Spleen (tissue), 11 donors: ENCODE results near the gene SORD. TPM values are rescaled to one million over a fixed set of nuclear protein-coding genes. Genes with fewer than 3 reads are reported as not detected.

Experiments
- DNase-seq: peaks from one replicate; pipeline ENCODE4 v3.0.0-alpha.2; 2020
- H3K27ac ChIP-seq, 8 donors: fragments of 200-600 bp; sonication (generic) in 7 of 8; 1 replicate in 4 of 8; 2 replicates in 4 of 8; pipeline versions ENCODE4 v1.5.0 to v1.8.0; 2016 to 2021; ENCODE audit warnings: inconsistent platforms in 4 of 8, mild to moderate bottlenecking in 4 of 8, moderate library complexity in 1 of 8
- H3K27me3 ChIP-seq, 7 donors: fragments of 200-600 bp; sonication (generic) in 6 of 7; replicated peaks in 1 of 7; 1 replicate in 4 of 7; 2 replicates in 3 of 7; pipeline versions ENCODE4 v1.5.0 to v1.8.0; 2016 to 2021; ENCODE audit warnings: inconsistent platforms in 3 of 7, mild to moderate bottlenecking in 1 of 7
- H3K36me3 ChIP-seq, 6 donors: fragments of 200-600 bp; sonication (generic) in 5 of 6; 1 replicate in 4 of 6; 2 replicates in 2 of 6; pipeline versions ENCODE4 v1.5.0 to v1.8.0; 2016 to 2021; ENCODE audit warnings: inconsistent platforms in 2 of 6
- H3K4me1 ChIP-seq, 6 donors: fragments of 200-600 bp; sonication (generic) in 5 of 6; 1 replicate in 3 of 6; 2 replicates in 3 of 6; pipeline versions ENCODE4 v1.5.0 to v1.8.0; 2016 to 2021; ENCODE audit warnings: inconsistent platforms in 3 of 6
- H3K4me3 ChIP-seq, 8 donors: fragments of 200-600 bp; sonication (generic) in 7 of 8; 1 replicate in 4 of 8; 2 replicates in 4 of 8; pipeline versions ENCODE4 v1.5.0 to v1.8.0; 2016 to 2021; ENCODE audit warnings: inconsistent platforms in 4 of 8, mild to moderate bottlenecking in 4 of 8, moderate library complexity in 2 of 8
- H3K9me3 ChIP-seq, 8 donors: fragments of 200-600 bp; sonication (generic) in 7 of 8; 1 replicate in 4 of 8; 2 replicates in 4 of 8; pipeline versions ENCODE4 v1.5.0 to v1.8.0; 2016 to 2021; ENCODE audit warnings: inconsistent platforms in 4 of 8
- CTCF ChIP-seq, 11 experiments: fragments of 200-600 bp in 7 of 11; fragments of 450-650 bp in 4 of 11; sonication (generic) in 4 of 11; IDR thresholded peaks in 8 of 11; conservative IDR thresholded peaks in 3 of 11; 1 replicate in 7 of 11; 2 replicates in 4 of 11; pipeline versions ENCODE4 v1.4.0 to v1.8.0; 2016 to 2021; ENCODE audit warnings: antibody characterized with exemption in 11 of 11, inconsistent platforms in 4 of 11, mild to moderate bottlenecking in 1 of 11
- POLR2A ChIP-seq, 3 donors: fragments of 450-650 bp; IDR thresholded peaks; one replicate each; pipeline ENCODE4 v1.5.1; 2017; ENCODE audit warnings: antibody characterized with exemption in 3 of 3, mild to moderate bottlenecking in 1 of 3
- POLR2AphosphoS5 ChIP-seq, 3 donors: sonication (generic); formaldehyde crosslinking; IDR thresholded peaks; one replicate each; pipeline ENCODE4 v1.5.1; 2017; ENCODE audit warnings: antibody characterized with exemption in 3 of 3
- WGBS, 5 donors: extraction: QIAGEN DNeasy Blood & Tissue Kit in 3 of 5; methylation state at CpG; one replicate each; pipeline versions ENCODE4 v1.1.5 to v1.1.7; 2013 to 2018; 5-methylcytosine and 5-hydroxymethylcytosine counted together
- intact Hi-C: fragments of 100-400 bp; cut with DNase I; formaldehyde crosslinking; loops from one replicate; pipeline ENCODE4 v1.15.0; 2023; ENCODE audit warnings: low total_unique reads
- polyA plus RNA-seq, 3 donors: library from polyadenylated mRNA; stranded (reverse); fragments of 200-250 nt; gene quantifications; one replicate each; pipeline ENCODE4 v1.2.1, GENCODE V29; 2013
- total RNA-seq, 7 donors: library from RNA; depleted of rRNA in 3 of 7; stranded (reverse); fragments of >200 nt in 3 of 7; fragmentation: NEBNext Ultra II Directional in 4 of 7; extraction: Animal tissue kit (Norgen Biotek cat#: 25700) in 4 of 7; gene quantifications; one replicate each; pipeline versions ENCODE4 v1.1.0 to v1.2.1, GENCODE V29; 2016 to 2021
- donor health status: healthy with polysubstance abuse.
- donor health status: DM: no; HTN: no; CAD: no; lungs with moderate emphysema.
- donor health status: DM: no; HTN: no; CAD: no.
- donor health status: Bipolar disorder and iron deficiency.
- donor health status: healthy.
- donor health status: DM: no; HTN: no; CAD: no.
- donor health status: DM: yes; HTN: yes; CAD: no.

SORD gene
- total and polyA plus RNA-seq, 10 donors = 2.6 to 12.5 (median 7.7) TPM

- peak; percentile 78 for DNase-seq
- peaks cover 23 to 96% (median 63%) of the 10 kb centered on the region in 7 donors for H3K27me3 ChIP-seq
- H3K4me3 ChIP-seq = peak overlapping the region in 4 of 8 donors; percentile 13 to 57 (median 17)
These were observed 93.7 kb downstream of the SORD start for GRCh38 chr15:45116482-45117307.

GRCh38 chr15:45117308-45118130 is 94.5 kb downstream of the SORD start:
- H3K27me3 ChIP-seq = peaks cover 18 to 96% (median 55%) of the 10 kb centered on the region in 7 donors

More at GRCh38 chr15:45116482-45117307, 93.7 kb downstream of the SORD start:
- intact Hi-C loops = no loop called here
- H3K27ac ChIP-seq = no peak overlapping the region
- peaks cover 29 to 57% (median 49%) of the 10 kb centered on the region in 6 donors for H3K4me1 ChIP-seq
- TF ChIP-seq CTCF (IDR thresholded peaks at IDR 0.05 in 8 of 11, conservative IDR thresholded peaks at IDR 0.05 in 3 of 11) (no peak), POLR2AphosphoS5 (IDR thresholded peaks at IDR 0.05) (no peak), POLR2A (IDR thresholded peaks at IDR 0.05) (no peak)
- H3K9me3 ChIP-seq = no peaks in the 10 kb centered on the region
- 3 to 12% (median 7%) methylated on average over 47 to 65 of the region's 65 CpGs for WGBS, 5 donors
- no peaks in the 10 kb centered on the region for H3K36me3 ChIP-seq

GRCh38 chr15:45118131-45118588 is 95.2 kb downstream of the SORD start:
- intact Hi-C loops = no loop called here

More at GRCh38 chr15:45117308-45118130, 94.5 kb downstream of the SORD start:
- TF ChIP-seq CTCF (IDR thresholded peaks at IDR 0.05 in 8 of 11, conservative IDR thresholded peaks at IDR 0.05 in 3 of 11) (no peak), POLR2AphosphoS5 (IDR thresholded peaks at IDR 0.05) (no peak), POLR2A (IDR thresholded peaks at IDR 0.05) (no peak)
- WGBS, 5 donors = 19 to 33% (median 25%) methylated on average over 30 to 33 of the region's 33 CpGs
- no peaks in the 10 kb centered on the region for H3K36me3 ChIP-seq
- no peaks in the 10 kb centered on the region for H3K9me3 ChIP-seq
- H3K4me3 ChIP-seq = peak overlapping the region in 6 of 8 donors; percentile 13 to 57 (median 24)
- peaks cover 22 to 49% (median 41%) of the 10 kb centered on the region in 6 donors for H3K4me1 ChIP-seq
- intact Hi-C loops = no loop called here
- no peak overlapping the region for H3K27ac ChIP-seq
- DNase-seq = no peak

More at GRCh38 chr15:45118131-45118588, 95.2 kb downstream of the SORD start:
- WGBS, 5 donors = 0 to 3% (median 1%) methylated on average over 14 of the region's 14 CpGs
- Histone ChIP-seq H3K9me3 (no peaks in the 10 kb centered on the region), H3K4me1 (peaks cover 16 to 42% (median 35%) of the 10 kb centered on the region in 6 donors), H3K36me3 (no peaks in the 10 kb centered on the region), H3K4me3 (peak overlapping the region in 6 of 8 donors; percentile 13 to 57 (median 24)), H3K27me3 (peaks cover 13 to 96% (median 48%) of the 10 kb centered on the region in 7 donors), H3K27ac (no peak overlapping the region)
- peak; percentile 93 for DNase-seq
- TF ChIP-seq POLR2AphosphoS5 (IDR thresholded peaks at IDR 0.05) (peak in 2 of 3 donors; percentile 3 to 9), POLR2A (IDR thresholded peaks at IDR 0.05) (no peak), CTCF (IDR thresholded peaks at IDR 0.05 in 8 of 11, conservative IDR thresholded peaks at IDR 0.05 in 3 of 11) (peak; percentile 64 to 99 (median 95))
